ENCODE data around the gene SRL. TPM values are rescaled to one million over a fixed set of nuclear protein-coding genes. Genes with fewer than 3 reads are reported as not detected.

SRL gene
- total and polyA plus RNA-seq, 2 of the 13 experiments (the other 11 are each of a cell fraction or from before 2014, with no cell fraction given), result 0.05 TPM; not detected in 1

Other genes starting within 250 kb of the SRL start
- 9.6 and 11.2 TPM in 2 replicates for gene ADCY9, start 125.6 kb downstream of the SRL start, total RNA-seq (2016; rRNA removed; fragmentation: Illumina TruSeq; extraction: Trizol)
- 13.6 and 13.9 TPM in 2 replicates for gene ADCY9, start 125.6 kb downstream of the SRL start, polyA plus RNA-seq (2011; rRNA removed)
- 10.4 and 12.2 TPM in 2 replicates for gene TFAP4, start 30.9 kb upstream of the SRL start, total RNA-seq (2016; rRNA removed; fragmentation: Illumina TruSeq; extraction: Trizol)
- gene TFAP4, start 30.9 kb upstream of the SRL start, polyA plus RNA-seq (2011; rRNA removed), result 13.0 and 15.6 TPM in 2 replicates
- gene GLIS2, start 74.0 kb upstream of the SRL start, total RNA-seq (2016; rRNA removed; fragmentation: Illumina TruSeq; extraction: Trizol), result 0.24 and 0.29 TPM in 2 replicates
- gene GLIS2, start 74.0 kb upstream of the SRL start, polyA plus RNA-seq (2011; rRNA removed), result 0.28 and 0.39 TPM in 2 replicates
- 39.5 and 51.8 TPM in 2 replicates for gene PAM16, start 109.2 kb upstream of the SRL start, total RNA-seq (2016; rRNA removed; fragmentation: Illumina TruSeq; extraction: Trizol)
- 51.5 and 64.5 TPM in 2 replicates for gene PAM16, start 109.2 kb upstream of the SRL start, polyA plus RNA-seq (2011; rRNA removed)
- gene VASN, start 129.8 kb upstream of the SRL start, total RNA-seq (2016; rRNA removed; fragmentation: Illumina TruSeq; extraction: Trizol), result 6.9 and 18.2 TPM in 2 replicates
- 8.4 and 15.5 TPM in 2 replicates for gene VASN, start 129.8 kb upstream of the SRL start, polyA plus RNA-seq (2011; rRNA removed)
- 5.9 and 9.9 TPM in 2 replicates for gene CORO7, start 174.5 kb upstream of the SRL start, total RNA-seq (2016; rRNA removed; fragmentation: Illumina TruSeq; extraction: Trizol)
- 14.3 and 17.1 TPM in 2 replicates for gene CORO7, start 174.5 kb upstream of the SRL start, polyA plus RNA-seq (2011; rRNA removed)
- gene DNAJA3, start 183.8 kb upstream of the SRL start, total RNA-seq (2016; rRNA removed; fragmentation: Illumina TruSeq; extraction: Trizol), result 75.3 and 77.0 TPM in 2 replicates
- gene DNAJA3, start 183.8 kb upstream of the SRL start, polyA plus RNA-seq (2011; rRNA removed), result 79.9 and 83.3 TPM in 2 replicates
- gene NMRAL1, start 232.5 kb upstream of the SRL start, total RNA-seq (2016; rRNA removed; fragmentation: Illumina TruSeq; extraction: Trizol), result 33.1 and 36.7 TPM in 2 replicates
- gene NMRAL1, start 232.5 kb upstream of the SRL start, polyA plus RNA-seq (2011; rRNA removed), result 30.8 and 34.0 TPM in 2 replicates
- 70.4 and 82.4 TPM in 2 replicates for gene HMOX2, start 234.3 kb upstream of the SRL start, total RNA-seq (2016; rRNA removed; fragmentation: Illumina TruSeq; extraction: Trizol)
- gene HMOX2, start 234.3 kb upstream of the SRL start, polyA plus RNA-seq (2011; rRNA removed), result 60.3 and 72.7 TPM in 2 replicates

Data from HepG2 (cell line).